SK-N-SH treated with all-trans-retinoic acid at 6 μM for 48 hours (cell line): ENCODE measurements around the gene RFC3.

ENCODE experiments used
- CREB5 ChIP-seq: fragments of 250-450 bp; sonication (Bioruptor Pico); IDR thresholded peaks from 2 replicates; pipeline ENCODE4 v1.5.1; 2020; ENCODE audit warnings: low read depth, mild to moderate bottlenecking, moderate library complexity
- TCF4 ChIP-seq: fragments of 250-450 bp; sonication (Bioruptor Pico); IDR thresholded peaks from 2 replicates; pipeline ENCODE4 v1.8.0; 2021; ENCODE audit warnings: mild to moderate bottlenecking, moderate library complexity, borderline replicate concordance

GRCh38 chr13:33867472-33867871 lies 49.5 kb downstream of the RFC3 start:
- TF ChIP-seq CREB5 (CRISPR knock-in tag), result no peak
- no peak for TF ChIP-seq TCF4 (CRISPR knock-in tag)
